Breast epithelium (tissue), 4 donors: ENCODE data around the gene PABPC3. TPM values are rescaled to one million over a fixed set of nuclear protein-coding genes. Genes with fewer than 3 reads are reported as not detected.
A peak's percentile ranks its signal among the peaks of the same experiment; 100 is the strongest.

Source experiments
- DNase-seq, 2 donors: peaks; one replicate each; pipeline ENCODE4 v3.0.0-alpha.2; 2019; ENCODE audit warnings: low spot score in 2 of 2
- H3K27ac ChIP-seq, 2 donors: fragments of 200-600 bp; sonication (generic) in 1 of 2; one replicate each; pipeline ENCODE4 v1.5.1; 2016 to 2019; ENCODE audit warnings: mild to moderate bottlenecking in 1 of 2
- H3K27me3 ChIP-seq, 2 donors: fragments of 200-600 bp; sonication (generic) in 1 of 2; one replicate each; pipeline versions ENCODE4 v1.5.1 to v1.6.0; 2017 to 2019; ENCODE audit warnings: control low read depth in 1 of 2, mild to moderate bottlenecking in 1 of 2
- H3K36me3 ChIP-seq: fragments of 200-600 bp; one replicate; pipeline ENCODE4 v1.5.1; 2019
- H3K4me1 ChIP-seq, 2 donors: fragments of 200-600 bp; sonication (generic); one replicate each; pipeline ENCODE4 v1.5.1; 2016 to 2019; ENCODE audit warnings: control low read depth in 1 of 2
- H3K4me3 ChIP-seq, 3 donors: fragments of 200-600 bp; sonication (generic); 1 replicate in 2 of 3; 2 replicates in 1 of 3; pipeline ENCODE4 v1.5.1; 2016 to 2019; ENCODE audit warnings: mild to moderate bottlenecking in 3 of 3, moderate library complexity in 2 of 3
- H3K9me3 ChIP-seq, 2 donors: fragments of 200-600 bp; sonication (generic) in 1 of 2; one replicate each; pipeline ENCODE4 v1.5.1; 2016 to 2019; ENCODE audit warnings: control low read depth in 1 of 2
- POLR2A ChIP-seq: fragments of 450-650 bp; IDR thresholded peaks from one replicate; pipeline ENCODE4 v1.6.1; 2016; ENCODE audit warnings: antibody characterized with exemption, mild to moderate bottlenecking, moderate library complexity
- POLR2AphosphoS5 ChIP-seq, 3 donors: sonication (generic); formaldehyde crosslinking; IDR thresholded peaks; one replicate each; pipeline ENCODE4 v1.6.1; 2017; ENCODE audit warnings: antibody characterized with exemption in 3 of 3
- intact Hi-C: fragments of 100-400 bp; cut with DNase I; formaldehyde crosslinking; loops from one replicate; pipeline ENCODE4 v1.15.1; 2023; ENCODE audit warnings: low total_unique reads
- total RNA-seq, 3 donors: library from RNA; depleted of rRNA; stranded (reverse); fragments of >200 nt; gene quantifications; one replicate each; pipeline ENCODE4 v1.1.0, GENCODE V29; 2016
- TF ChIP-seq, protein P1 (sequence below), 3 donors: fragments of 450-650 bp; IDR thresholded peaks; one replicate each; pipeline ENCODE4 v1.5.1; 2016 to 2017; ENCODE audit warnings: antibody characterized with exemption in 3 of 3, mild to moderate bottlenecking in 3 of 3, moderate library complexity in 3 of 3

PABPC3 gene
- total RNA-seq, result under 1 TPM in 2 of 3 donors, not detected in 1; 0.15 to 0.32 TPM

DNA sequence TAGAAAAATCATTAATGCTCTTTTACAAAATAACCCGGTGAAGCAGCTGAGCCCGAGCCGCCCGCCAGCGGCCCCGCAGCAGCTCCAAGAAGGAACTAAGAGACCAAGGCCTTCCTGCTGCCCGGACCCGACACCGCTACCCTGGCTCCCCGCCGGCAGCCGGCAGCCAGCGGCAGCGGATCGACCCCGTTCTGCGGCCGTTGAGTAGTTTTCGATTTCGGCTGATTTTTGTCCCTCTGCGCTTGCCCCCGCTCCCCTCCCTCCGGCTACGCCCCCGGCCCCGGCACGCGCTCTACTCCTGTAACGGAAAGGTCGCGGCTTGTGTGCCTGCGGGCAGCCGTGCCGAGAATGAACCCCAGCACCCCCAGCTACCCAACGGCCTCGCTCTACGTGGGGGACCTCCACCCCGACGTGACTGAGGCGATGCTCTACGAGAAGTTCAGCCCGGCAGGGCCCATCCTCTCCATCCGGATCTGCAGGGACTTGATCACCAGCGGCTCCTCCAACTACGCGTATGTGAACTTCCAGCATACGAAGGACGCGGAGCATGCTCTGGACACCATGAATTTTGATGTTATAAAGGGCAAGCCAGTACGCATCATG, at the start of gene PABPC3:
Gene PABPC3 (plus strand): TSS at position 286 of the 603 bp plus-strand sequence. CDS start 63 bp downstream, at position 349.
- no peaks in the 10 kb centered on the region for H3K36me3 ChIP-seq
- no peak for DNase-seq
- H3K4me1 ChIP-seq, result no peaks in the 10 kb centered on the region
- H3K9me3 ChIP-seq, result no peaks in the 10 kb centered on the region
- H3K4me3 ChIP-seq, result peak within 1 kb of the TSS in 2 of 3 donors; percentile 5 to 19
- no peak for TF ChIP-seq POLR2AphosphoS5 (IDR thresholded peaks at IDR 0.05)
- TF ChIP-seq POLR2A, result no peak
- TF ChIP-seq, protein P1, sequence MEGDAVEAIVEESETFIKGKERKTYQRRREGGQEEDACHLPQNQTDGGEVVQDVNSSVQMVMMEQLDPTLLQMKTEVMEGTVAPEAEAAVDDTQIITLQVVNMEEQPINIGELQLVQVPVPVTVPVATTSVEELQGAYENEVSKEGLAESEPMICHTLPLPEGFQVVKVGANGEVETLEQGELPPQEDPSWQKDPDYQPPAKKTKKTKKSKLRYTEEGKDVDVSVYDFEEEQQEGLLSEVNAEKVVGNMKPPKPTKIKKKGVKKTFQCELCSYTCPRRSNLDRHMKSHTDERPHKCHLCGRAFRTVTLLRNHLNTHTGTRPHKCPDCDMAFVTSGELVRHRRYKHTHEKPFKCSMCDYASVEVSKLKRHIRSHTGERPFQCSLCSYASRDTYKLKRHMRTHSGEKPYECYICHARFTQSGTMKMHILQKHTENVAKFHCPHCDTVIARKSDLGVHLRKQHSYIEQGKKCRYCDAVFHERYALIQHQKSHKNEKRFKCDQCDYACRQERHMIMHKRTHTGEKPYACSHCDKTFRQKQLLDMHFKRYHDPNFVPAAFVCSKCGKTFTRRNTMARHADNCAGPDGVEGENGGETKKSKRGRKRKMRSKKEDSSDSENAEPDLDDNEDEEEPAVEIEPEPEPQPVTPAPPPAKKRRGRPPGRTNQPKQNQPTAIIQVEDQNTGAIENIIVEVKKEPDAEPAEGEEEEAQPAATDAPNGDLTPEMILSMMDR (IDR thresholded peaks at IDR 0.05), result no peak
- peaks cover 0 to 17% of the 10 kb centered on the region in 2 donors for H3K27me3 ChIP-seq
- intact Hi-C loops, result no loop called here
- H3K27ac ChIP-seq, result no peak within 1 kb of the TSS

DNA sequence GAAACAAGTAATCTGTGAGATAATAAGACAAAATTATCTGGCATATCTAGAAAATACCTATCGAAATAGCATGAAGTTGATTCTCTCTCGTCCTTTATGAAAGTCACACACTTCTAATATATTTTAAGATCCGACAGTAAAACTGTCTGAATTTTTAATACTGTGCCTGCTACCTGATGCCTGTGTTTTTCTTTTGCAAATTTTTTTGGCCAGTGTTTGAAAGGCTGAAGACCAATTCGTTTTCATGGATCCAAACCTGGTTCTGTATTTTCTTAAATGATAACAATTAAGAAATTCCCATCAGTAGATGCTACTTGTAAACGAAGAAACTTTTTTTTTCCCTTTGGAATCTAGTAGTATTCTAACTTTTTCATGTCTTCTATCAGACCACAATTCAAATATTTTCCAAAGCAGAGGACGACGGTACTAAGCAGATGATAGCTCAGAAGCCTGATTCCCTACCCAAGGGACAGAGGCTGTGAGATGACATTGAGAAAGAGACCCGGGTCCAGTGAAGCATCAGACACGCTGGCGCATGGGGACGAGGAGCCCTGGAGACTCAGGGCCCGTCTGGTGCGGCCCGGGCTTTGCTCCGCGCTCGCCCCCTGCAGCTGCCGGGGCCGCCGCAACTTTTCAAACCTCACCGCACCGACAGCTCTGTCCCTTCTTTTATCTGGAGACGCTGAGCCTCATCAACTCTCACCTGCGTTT, 49.5 kb upstream of the PABPC3 start:
- H3K4me3 ChIP-seq, result peak overlapping the region; percentile 29 to 60 (median 39)
- intact Hi-C loops, result no loop called here
- TF ChIP-seq, protein P1 (IDR thresholded peaks at IDR 0.05), result no peak
- TF ChIP-seq POLR2A (no peak), POLR2AphosphoS5 (IDR thresholded peaks at IDR 0.05) (no peak)
- DNase-seq, result no peak
- H3K9me3 ChIP-seq, result peaks cover 0 to 5% of the 10 kb centered on the region in 2 donors
- no peaks in the 10 kb centered on the region for H3K4me1 ChIP-seq
- H3K36me3 ChIP-seq, result no peaks in the 10 kb centered on the region
- no peak overlapping the region for H3K27ac ChIP-seq
- peaks cover 0 to 47% of the 10 kb centered on the region in 2 donors for H3K27me3 ChIP-seq

DNA sequence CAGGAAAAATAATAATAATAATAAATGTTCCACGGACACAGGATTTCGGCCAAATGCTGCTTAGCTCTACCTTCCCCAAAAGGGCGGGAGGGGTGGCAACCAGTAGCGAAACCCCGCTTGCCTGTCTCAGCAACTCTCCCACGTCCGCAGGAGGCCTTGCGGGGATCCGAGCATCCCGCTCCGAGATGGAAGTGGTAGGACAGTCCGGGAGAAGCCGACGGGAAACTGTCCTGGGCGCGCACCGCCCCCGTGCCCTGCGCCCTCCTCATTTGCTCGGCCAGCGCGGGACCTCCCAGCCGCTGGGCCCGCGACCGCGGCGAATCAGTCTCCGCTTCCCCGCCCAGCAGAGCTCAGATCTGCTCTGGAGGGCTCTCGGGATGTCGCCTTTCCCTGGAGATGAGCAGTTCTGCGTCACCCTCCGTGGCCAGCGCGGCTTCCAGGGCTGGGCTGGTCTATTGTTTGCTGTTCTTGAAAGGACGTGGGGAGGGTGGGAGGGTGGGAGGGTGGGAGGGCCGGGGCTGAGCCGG, 48.9 kb upstream of the PABPC3 start:
- intact Hi-C loops, result no loop called here
- H3K4me1 ChIP-seq, result no peaks in the 10 kb centered on the region
- no peak for TF ChIP-seq POLR2AphosphoS5 (IDR thresholded peaks at IDR 0.05)
- TF ChIP-seq, protein P1 (IDR thresholded peaks at IDR 0.05), result no peak
- TF ChIP-seq POLR2A, result no peak

DNA sequence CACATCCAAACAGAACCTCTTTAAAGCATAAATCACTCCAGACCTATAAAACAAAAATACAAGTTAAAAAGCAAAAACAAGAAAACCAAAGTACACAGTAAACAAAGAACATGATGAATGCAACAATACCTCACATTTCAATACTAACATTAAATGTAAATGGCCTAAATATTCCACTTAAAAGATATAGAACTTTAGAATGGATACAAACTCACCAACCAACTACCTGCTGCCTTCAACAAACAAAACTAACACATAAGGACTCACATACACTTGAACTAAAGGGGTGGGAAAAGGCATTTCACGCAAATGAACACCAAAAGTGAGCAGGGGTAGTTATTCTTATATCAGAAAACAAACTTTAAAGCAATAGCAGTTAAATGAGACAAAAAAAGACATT, 44.9 kb upstream of the PABPC3 start:
- Histone ChIP-seq H3K36me3 (no peaks in the 10 kb centered on the region), H3K4me3 (no peak overlapping the region), H3K27ac (no peak overlapping the region), H3K27me3 (peaks cover 0 to 31% of the 10 kb centered on the region in 2 donors), H3K4me1 (no peaks in the 10 kb centered on the region), H3K9me3 (peaks cover 0 to 8% of the 10 kb centered on the region in 2 donors)
- TF ChIP-seq, protein P1 (IDR thresholded peaks at IDR 0.05), result no peak
- no peak for TF ChIP-seq POLR2A
- TF ChIP-seq POLR2AphosphoS5 (IDR thresholded peaks at IDR 0.05), result no peak
- intact Hi-C loops, result no loop called here
- no peak for DNase-seq

More for the DNA sequence above, 48.9 kb upstream of the PABPC3 start:
- Histone ChIP-seq H3K36me3 (no peaks in the 10 kb centered on the region), H3K27ac (no peak overlapping the region), H3K4me3 (peak overlapping the region; percentile 29 to 60 (median 39)), H3K9me3 (peaks cover 0 to 8% of the 10 kb centered on the region in 2 donors), H3K27me3 (peaks cover 0 to 47% of the 10 kb centered on the region in 2 donors)
- DNase-seq, result no peak

DNA sequence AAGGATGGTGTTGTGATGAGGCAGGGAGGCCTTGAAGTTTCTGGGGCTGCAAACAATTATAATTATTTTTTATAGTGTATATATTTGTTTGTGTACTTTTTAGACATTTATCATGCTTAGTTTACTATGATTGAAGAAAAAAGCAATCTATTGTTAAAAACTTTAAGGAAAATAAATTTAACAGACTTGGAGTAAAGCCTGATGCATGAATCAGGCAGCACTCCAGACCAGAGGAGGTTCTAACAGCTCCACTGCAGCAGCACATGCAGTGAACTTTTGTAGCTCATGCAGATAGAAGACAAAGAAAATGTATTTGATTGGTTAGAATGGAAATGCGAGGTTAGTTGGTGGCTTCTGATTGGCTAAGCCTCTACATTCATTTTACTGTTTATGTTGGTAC, 36.8 kb upstream of the PABPC3 start:
- Histone ChIP-seq H3K27me3 (no peaks in the 10 kb centered on the region), H3K4me1 (no peaks in the 10 kb centered on the region), H3K36me3 (no peaks in the 10 kb centered on the region), H3K9me3 (no peaks in the 10 kb centered on the region), H3K4me3 (no peak overlapping the region), H3K27ac (no peak overlapping the region)
- TF ChIP-seq, protein P1 (IDR thresholded peaks at IDR 0.05), result no peak
- TF ChIP-seq POLR2A (no peak), POLR2AphosphoS5 (IDR thresholded peaks at IDR 0.05) (no peak)
- intact Hi-C loops, result no loop called here
- no peak for DNase-seq
